Fibroblast of skin of back (primary cell): ENCODE data around the gene CYB561D1.

ENCODE experiments used
- DNase-seq: peaks from one replicate; pipeline ENCODE4 v3.0.0-alpha.2; 2013

Gene CYB561D1

DNA sequence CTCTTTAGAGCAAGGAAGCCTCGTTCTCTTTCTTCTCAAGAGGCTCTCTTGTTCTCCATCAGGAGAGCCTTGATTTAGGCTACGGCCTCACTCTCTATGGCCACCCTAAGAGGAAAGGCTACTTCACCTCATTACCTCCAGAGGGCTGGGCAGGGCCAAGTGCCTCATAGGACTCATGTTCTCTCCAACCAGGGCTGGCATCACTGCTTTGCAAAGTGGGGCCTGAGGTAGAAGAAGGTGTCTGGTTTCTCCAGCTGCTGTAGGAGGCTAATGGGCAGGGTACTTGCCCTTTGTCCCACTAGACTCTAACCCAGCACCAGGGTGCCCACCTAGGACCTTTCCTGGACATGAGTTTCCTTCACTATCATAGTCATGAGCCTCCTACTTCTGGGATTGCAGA lies 12.2 kb upstream of the CYB561D1 start:
- no peak for DNase-seq

DNA sequence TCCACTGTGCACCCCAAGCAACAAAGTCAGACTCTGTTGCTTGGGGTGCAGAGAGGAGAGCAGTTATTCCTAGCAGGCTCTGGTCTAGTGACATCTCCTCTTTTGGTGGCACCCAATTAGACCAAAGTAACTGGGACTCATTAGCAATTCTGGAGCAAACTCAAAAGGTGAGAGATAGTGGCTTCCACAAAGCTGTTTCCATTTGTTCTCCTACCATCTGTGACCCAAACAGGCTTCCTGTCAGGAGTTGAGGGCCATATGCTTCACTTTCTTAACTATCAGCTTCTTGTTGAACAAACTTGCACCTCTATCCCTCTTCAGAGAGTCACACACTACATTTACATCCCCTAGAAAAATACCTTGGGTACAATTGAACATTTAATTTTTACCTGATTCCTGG lies 11.7 kb upstream of the CYB561D1 start:
- no peak for DNase-seq

DNA sequence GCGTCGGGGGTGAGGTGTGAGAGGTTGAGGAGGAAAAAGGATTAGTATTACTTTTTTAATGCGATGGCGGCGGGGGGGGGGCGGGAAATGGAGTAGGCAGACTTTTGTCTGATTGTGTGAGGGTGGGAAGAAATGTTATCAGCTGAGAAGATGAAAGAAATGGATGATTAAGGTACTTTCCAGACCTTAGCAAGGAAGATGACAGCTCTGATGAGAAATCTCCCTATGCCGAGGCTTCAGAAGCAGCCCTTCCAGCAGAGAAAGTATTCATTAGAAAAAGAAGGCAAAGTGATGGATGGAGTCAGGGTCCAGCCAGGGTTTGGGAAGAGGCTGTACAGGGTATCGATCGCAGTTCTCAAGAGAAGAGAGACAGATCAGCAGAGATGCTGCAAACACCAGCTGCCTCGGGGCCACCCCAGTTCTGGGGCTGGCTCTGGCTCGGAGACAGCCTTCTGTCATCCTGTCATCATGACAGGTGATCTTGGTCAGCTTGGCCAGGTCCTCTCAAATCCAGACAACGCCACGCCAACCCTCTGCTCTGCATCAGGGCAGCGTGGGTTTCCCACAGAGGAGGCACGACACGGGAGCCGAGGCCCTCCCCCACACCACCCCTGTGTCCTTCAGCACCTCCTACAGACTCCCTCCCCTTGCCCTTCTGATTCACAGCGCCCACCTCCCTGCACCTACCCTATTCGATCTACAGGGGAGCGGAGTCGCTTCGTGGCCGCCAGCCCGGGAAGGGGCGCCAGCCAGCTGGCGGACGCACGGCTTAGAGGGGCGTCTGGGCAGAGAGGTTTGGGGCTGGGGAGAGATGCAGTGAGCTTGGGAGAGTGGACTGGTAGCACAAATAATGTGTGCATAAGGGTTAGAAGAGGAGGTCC lies 10.9 kb upstream of the CYB561D1 start:
- DNase-seq: no peak

DNA sequence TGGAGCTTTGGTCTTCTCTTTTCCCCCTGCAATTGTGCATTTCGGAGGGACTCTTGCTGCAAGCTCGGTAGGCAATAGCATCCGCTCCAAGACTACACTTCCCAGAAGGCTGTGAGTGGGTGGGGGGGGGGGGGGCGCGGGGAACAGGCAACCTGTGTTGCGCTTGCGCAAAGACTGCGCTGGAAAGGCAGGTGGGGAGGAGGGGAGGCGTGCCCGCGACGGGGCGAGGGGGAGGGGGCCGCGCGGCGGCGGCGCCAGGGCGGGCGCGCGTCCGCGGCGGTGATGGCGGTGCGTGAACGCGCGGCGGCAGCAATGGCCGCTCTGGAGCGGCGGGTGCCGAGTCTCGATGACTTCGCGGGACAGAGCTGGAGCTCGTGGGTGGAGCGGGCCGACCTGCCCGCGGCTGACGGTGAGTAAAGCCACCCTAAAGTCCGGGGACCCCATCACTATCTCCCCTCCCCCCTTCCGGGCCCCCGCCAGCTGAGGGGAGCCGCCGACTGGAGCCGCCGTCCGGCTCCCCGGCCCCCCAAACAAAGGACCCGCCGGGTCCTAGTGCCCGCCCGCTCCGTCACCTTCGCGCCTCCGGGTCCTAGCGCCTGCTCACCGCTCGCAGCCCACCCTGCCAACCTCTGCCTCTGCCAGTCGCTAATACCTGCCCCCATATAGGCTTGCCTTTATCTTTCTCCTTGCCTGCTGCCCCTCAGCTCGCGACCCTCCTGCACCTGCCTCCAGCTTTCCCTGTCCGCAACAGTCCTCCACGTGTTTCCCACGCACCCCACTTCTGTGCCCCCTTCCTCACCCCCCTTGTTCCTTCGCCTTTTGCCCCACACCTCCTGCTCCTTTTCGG lies 10.0 kb upstream of the CYB561D1 start, which contains the start of gene ATXN7L2:
TSS of gene ATXN7L2 (plus strand) at position 234 of the 847 bp plus-strand sequence. CDS start at position 283, 49 bp downstream.
- peak; percentile 90 for DNase-seq

DNA sequence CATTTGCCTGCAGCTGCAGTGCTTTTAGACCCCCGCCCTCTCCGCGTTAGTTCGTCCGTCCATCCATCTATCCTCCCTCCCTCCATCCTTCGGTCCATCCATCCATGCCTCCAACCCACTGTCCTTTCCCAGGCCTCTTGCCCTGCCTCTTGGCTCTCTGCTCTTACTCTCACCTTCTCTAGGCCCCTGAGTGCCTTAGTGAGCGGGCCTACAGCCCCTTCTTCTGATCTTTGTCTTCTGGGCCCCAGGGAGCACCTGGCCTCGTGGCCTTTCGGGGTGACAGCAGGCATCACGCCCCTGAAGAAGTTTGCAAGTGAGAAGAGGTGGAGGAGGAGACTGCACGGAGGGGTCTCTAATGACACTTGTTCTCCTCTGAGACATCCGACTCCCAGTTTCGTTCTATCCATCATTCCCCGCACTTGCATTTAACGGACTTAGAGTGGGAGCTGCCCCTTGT lies 9.3 kb upstream of the CYB561D1 start:
- no peak for DNase-seq

DNA sequence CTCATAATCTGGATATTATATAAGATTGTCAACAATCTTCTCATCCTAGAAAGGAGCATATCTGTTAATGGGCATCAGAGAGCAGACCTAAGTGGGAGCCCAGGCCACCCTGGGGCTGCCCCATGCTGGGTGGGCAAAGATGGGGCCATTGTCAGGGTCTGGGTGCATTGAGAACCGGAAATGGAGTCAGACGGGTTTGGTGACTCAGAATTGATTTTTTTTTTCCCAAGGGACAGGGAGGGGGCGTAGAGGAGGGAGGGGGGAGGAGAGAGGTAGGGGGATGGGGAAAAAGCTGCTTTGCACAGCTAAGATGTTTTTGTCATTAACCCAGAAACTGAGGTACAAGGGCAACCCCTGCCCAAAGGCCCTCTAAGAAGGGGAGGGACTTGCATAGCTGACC lies 8.9 kb upstream of the CYB561D1 start:
- peak; percentile 59 for DNase-seq

DNA sequence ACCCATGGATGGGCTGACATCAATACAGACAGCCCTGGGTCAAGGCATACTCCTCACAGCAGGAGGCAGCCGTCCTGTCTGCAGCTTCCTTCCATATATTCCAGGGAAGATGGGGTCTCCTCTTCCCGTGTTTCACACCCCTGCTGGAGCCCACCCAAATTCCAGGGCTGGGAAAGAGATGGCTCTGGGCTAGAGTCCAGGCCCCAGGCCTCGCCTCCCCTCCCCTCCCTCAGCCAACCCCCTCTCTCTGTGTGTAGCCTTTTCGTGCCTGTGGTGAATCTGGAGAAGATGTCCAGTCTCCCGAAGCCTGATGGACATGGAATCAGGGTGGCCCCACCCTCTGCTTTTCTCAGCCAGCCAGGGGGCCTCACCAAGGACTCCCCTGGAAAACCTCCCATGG lies 6.6 kb upstream of the CYB561D1 start:
- DNase-seq: no peak

DNA sequence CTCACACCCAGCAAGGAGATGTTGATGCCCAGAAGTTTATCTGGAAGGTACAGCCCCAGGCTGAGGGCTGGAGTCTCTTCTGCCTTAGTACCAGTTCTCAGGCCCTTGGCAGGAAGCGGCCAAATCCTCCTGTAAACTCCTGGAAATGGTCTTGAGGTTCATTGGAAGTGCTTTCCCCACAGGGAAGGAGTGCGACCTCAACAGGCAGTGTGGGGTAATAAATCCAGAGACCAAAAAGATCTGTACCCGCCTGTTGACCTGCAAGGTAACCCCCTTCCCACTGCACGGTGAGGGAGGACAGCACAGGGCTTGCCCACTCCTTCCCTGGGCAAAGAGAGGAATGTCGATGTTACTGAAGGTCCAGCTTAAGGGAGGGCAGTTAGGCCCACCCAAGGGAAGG lies 5.7 kb upstream of the CYB561D1 start:
- no peak for DNase-seq

DNA sequence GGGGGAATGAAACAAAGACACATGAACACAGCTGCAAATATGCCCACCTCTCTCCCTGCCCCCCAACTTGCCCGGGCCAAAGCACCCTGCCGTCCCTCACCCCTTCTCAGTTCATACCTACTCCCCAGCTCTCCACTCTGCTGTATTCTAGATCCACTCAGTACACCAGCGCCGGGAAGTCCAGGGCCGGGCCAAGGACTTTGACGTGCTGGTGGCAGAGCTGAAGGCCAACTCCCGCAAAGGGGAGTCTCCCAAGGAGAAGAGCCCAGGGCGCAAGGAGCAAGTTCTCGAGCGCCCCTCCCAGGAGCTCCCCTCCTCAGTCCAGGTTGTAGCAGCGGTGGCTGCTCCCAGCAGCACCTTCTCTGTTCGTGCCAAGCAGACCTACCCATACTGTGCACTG lies 5.2 kb upstream of the CYB561D1 start:
- DNase-seq: no peak

DNA sequence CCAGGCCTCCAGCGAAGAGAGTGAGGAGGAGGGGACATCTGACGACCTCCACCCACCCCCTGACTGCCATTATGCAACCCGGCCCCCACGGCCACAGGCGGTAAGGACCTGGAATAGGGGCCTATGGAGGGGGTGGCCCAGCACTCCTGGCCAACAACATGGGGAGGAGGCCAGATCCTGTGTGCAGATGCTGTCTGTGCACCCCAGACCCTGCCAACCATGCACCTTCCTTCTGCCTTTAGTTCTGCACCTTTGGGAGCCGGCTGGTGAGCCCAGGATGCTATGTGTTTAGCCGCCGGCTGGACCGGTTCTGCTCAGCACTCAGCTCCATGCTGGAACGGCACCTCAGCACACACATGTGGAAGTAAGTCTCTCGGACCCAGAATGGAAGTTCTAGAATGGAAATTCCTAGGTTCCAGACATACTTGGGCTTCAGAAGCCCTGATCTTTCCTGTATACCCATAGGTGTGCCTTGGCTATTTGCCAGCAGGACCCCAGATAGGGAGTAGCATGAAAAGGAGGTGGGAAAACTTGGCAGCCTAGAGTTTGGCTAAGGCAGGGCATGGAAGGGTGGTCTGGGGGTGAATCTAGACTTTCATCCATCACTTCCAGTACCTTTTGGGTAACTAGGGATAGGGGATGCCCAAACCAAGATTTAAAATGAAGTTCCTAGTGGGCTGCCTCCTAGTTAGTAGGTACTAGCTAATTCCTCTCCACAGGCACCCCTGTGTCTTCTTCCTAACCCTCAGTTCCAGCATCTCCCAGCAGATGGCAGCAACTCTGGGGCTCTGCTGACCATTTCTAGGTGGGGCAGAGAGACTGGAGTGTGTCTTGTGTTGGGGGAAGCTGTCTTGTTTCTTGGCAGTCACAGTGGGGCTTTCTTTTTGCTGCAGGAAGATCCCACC lies 3.6 kb upstream of the CYB561D1 start:
- peak; percentile 66 for DNase-seq

DNA sequence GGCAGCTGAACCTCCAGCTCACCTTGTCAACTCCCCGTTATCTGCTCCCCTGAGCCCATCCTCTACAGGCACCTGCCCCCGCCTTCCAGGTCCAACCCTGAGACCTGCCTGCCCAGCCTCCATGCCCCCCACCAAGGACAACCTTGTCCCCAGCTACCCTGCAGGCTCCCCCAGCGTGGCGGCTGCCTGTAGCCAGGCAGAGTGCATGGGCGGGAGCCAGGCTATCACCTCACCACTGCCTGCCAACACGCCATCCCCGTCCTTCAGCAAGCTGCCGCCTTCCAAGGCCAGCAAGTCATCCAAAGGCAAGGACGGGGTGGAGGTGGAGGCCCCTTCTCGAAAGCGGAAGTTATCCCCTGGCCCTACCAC lies 3.0 kb upstream of the CYB561D1 start:
- DNase-seq: no peak

DNA sequence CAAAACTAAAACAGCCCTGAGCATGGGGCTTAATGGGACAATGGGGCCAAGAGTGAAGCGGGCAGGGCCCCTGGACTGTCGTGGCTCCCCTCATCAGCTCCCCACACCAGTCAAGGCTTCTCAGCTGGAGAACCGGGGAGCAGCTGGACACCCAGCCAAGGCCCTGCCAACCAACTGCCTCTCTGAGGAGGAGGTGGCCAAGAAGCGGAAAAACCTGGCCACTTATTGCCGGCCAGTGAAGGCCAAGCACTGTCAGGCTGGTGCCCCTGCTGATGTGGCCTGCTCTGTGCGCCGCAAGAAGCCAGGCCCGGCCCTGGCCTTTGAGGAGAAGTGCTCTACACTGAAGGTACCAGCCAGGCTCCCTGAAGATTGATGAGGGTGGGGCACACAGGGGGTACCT lies 2.5 kb upstream of the CYB561D1 start:
- DNase-seq: no peak

DNA sequence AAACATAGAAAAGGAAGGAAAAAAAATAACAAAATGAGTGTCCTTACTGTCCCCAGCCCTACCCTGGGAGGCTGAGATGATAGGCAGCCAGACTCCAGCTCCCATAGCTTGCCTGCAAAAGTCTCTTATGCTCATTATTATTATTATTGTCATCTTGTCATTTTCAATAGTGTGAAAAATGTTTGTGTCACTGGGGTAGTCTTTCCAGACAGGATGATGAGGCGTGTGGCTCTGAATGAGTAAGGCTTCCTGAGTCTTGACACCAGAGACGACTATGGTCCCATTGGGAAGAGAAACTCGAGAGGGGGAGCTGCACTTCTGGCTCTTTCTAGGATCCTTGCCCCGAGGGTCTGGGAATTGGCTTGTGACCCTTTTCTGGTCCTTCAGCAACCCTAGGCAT lies 1.1 kb upstream of the CYB561D1 start:
- DNase-seq: peak; percentile 20

DNA sequence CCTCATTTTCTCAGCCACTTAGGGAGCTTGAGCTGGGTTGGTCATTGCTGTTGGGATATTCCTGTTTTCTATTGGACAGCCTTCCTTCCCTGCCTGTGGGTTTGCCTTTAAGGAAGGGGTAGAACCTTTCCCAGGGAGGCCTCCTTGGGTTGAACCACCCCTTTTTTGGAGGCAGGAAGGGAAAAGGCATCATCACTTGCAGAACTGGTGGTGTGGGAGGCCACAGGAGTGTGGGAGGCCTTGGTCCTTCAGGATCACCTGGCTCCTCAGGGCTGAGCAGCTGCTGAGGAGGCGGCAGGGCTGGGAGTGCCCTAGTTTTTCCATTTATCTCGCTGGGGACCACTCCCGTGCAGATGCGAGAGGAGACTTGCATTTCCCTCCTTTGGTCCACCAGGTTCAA lies 667 bp upstream of the CYB561D1 start:
- no peak for DNase-seq

DNA sequence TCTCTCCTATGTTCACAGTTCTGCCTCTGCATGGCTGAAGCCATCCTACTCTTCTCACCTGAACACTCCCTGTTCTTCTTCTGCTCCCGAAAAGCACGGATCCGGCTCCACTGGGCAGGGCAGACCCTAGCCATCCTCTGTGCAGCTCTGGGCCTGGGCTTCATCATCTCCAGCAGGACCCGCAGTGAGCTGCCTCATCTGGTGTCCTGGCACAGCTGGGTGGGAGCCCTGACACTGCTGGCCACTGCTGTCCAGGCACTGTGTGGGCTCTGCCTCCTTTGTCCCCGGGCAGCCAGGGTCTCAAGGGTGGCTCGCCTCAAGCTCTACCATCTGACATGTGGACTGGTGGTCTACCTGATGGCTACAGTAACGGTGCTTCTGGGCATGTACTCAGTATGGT lies 1.8 kb downstream of the CYB561D1 start:
- no peak for DNase-seq

DNA sequence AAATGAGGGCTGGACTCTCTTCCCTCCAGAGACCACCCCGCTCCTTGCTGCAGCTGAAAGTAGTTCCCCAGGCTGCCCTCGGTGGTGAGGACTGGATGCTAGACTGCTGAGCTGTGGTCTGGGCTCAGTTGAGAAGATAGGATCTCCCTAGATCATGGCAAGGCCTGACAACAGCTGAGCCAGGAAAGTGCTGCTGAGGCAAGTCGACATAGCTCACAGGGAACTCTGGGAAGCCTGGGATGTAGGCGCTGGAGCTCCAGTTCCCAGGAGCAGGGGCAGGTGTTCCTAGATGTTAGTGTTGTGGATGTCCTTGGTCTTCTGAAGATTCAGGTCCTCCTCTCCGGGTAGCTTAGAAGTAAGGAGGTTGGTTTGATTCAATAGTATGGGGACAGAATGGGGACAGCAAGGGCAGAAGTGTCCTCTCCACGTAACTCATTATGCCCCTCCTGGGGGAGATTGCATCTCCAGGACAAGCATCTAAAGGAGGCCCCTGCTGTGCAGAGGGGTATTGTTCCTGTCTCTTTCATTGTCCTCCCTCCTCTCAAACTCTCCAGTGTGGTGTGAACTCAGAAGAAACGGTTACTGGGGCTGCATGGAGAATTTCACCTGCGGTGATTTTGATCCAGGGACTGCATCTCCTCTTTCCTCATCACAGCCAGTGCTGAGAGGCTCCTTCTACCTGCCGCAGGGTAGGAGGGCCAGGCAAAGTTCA lies 3.7 kb downstream of the CYB561D1 start:
- DNase-seq: no peak

DNA sequence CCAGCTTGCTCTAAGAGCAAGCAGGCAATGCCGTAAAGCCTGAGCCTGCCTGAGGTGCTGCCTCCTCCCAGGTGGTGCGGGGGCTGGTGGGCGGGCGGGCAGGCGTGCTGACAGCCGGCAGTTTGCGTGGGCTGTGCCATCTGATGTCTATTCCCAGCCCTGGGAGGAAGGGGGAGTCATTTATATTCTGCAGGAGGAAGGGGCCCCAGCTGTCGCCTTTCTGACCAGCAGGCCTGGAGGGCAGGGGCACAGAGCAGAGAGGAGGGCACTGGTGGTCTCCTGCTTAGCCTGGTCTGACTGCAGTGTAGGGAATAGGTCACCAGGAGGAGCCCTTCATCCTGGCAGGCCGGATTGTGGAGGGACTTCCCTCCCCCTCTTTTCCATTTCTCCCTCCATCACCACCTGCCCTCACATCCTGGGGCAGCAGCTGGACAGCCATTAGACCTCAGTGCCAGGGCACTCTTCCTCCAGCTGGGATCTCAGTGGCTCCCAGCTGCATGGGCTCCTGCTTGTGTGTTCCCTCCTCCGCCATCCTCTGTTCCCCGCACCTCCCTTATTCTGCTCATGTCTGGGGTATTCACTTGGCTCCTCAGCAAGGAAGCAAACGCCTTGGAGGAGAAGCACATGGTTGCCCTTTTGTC lies 4.4 kb downstream of the CYB561D1 start:
- DNase-seq: peak; percentile 31

DNA sequence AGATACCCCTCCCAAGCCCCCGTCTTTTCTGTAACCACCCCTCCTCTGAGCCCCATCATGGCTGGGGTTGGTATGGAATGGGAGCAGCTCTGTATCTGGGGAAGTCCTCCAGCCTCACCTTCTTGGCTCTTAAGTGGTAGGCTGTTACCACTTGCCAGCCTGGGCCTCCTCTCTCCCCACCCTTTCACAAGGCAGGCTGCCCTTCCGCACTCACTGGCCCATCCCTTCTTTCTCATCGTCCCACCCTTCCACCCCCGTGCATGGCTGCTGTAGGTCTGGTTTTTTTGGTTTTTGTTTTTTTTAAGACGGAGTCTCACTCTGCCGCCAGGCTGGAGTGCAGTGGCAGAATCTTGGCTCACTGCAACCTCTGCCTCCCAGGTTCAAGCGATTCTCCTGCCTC lies 5.2 kb downstream of the CYB561D1 start:
- DNase-seq: no peak

DNA sequence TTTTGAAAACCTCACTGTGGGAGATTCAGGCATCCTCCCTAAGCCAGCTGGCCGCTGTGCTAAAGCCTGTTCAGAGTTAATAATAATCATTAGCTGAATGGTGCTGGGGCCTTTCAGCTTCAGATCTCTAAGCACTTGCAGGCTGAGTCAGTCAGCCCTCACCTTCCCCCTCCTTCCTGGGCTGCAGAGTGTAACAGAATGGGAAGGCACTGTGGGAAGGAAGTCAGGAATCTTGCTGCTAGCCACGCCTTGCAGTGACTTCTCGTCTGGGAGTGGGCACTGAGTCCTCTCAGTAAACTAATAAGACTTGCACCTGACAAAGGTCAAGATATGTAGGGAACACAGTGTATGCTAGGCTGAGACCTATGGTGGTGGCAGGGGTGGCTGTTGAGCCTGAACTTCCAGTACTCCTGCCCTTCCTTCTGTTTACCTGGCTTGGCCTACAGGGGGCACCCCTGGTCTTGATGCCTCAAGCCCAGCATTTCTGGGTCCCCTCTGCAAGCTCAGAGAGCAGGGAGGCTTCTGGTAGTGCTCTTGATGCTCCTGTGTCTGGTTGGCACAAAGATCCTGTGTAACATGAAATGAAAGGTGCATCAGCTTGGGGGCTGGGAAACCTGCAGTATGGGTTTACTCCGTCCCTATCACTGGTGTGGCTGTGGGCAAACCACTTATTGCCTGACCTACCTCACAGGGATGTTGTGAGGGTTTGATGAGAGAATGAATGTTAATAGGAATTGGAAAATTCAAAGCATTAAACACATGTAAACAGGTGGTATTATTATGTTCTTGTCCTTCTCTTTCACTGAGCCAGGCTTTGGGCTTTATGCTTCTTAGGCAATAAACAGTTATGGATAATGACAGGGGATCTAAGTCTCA lies 6.0 kb downstream of the CYB561D1 start:
- DNase-seq: peak; percentile 50

DNA sequence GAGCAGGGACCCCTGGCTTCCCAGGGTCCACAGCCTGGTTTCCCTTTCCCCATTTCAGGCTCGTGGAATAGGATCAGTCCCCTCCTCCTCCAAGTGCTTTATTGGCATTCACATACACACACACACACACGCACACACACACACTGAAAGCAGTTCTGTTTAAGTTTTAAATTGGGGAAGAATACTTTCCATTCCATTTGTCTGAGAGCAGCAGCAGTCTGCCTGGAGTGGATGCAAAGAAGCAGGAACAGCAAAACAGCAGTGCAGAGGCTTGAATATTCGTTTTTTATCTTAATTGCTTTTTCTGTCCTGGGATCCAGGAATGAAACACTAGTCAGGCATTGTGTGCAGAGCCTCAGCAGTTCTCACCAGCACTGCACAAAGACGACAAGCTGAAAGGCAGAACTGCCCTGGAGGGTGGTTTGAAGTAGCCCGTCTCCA lies 7.1 kb downstream of the CYB561D1 start:
- peak; percentile 78 for DNase-seq
